ENCODE results near the gene TMEM44.

Gene TMEM44

GRCh38 chr3:194575484-194576210 lies 57.6 kb downstream of the TMEM44 start:
- DNase-seq, result no peak

- DNase-seq, result no peak
Observed at GRCh38 chr3:194574639-194575483, 58.4 kb downstream of the TMEM44 start.

GRCh38 chr3:194573680-194574437 lies 59.4 kb downstream of the TMEM44 start:
- peak; percentile 33 to 42 for DNase-seq

GRCh38 chr3:194572944-194573491 lies 60.2 kb downstream of the TMEM44 start:
- DNase-seq, result no peak

GRCh38 chr3:194572143-194572789 lies 61.0 kb downstream of the TMEM44 start:
- peak in 1 of 2 donors; percentile 61 for DNase-seq

DNA sequence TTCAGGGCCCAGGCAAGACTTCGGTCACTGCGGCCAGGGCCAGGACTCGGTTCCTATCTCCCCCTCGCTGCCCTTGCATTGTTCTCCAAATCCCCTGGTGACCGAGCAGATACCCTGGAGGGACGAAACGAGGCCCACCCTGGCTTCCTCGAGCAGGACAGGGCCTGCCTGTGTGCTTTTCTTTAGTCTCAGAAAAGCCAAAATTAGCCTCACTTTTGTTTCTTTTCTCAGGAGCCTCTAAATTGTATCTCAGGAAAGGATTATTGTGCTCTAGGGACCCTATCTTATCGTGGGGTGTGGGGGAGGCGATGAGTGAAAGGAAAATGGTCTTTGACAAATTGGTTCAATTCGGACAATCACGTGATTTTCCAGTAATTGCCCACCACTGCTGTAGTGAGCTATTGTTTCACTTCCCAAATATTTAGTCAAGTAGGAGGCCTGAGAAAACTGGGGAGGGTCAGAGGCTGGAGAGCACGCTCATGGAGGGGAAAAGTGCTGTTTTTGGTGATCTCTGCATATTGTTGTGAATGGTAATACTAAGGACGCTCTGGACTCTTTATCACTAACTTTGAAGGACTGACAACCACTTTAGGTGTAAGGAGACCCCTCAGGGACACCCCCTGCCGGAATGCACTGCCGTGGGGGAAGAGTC lies 61.6 kb downstream of the TMEM44 start:
- DNase-seq, result no peak

DNA sequence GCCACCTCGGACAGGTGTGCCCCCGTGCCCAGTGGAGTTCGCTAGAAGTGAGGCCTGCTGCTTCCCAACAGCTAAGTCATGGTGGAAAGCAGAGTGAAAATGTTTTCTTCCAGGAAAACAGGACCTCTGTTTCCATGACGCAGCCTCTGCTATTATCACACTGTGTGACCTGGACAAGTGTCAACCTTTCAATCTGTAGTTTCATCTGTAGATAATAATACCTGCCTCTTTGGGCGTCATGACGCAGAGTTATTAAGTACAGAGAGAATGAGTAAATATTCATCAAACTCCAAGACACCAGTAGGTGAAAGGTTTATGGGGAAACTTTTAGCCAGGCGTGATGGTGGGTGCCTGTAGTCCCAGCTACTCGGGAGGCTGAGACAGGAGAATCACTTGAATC lies 62.3 kb downstream of the TMEM44 start:
- DNase-seq, result no peak

GRCh38 chr3:194570235-194570634 lies 63.0 kb downstream of the TMEM44 start:
- DNase-seq, result no peak

- no peak for DNase-seq
Observed at GRCh38 chr3:194569252-194569651, 64.0 kb downstream of the TMEM44 start.

GRCh38 chr3:194565597-194566190 lies 67.5 kb downstream of the TMEM44 start:
- no peak for DNase-seq

DNA sequence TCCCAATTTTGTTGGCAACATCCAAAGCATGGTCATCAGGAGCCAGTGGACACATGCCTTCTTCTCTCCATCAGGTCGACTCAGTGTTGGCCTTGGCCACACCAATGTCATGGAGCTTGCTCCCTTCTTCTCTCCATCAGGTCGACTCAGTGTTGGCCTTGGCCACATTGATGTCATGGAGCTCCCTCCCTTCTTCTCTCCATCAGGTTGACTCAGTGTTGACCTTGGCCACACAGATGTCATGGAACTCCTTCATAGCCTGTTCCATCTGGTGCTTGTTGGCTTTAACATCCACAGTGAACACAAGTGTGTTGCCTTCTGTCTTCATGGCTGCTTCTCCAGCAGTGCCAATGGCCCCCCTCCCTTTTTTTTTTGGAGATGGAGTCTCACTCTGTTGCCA lies 70.2 kb downstream of the TMEM44 start:
- DNase-seq, result no peak

DNA sequence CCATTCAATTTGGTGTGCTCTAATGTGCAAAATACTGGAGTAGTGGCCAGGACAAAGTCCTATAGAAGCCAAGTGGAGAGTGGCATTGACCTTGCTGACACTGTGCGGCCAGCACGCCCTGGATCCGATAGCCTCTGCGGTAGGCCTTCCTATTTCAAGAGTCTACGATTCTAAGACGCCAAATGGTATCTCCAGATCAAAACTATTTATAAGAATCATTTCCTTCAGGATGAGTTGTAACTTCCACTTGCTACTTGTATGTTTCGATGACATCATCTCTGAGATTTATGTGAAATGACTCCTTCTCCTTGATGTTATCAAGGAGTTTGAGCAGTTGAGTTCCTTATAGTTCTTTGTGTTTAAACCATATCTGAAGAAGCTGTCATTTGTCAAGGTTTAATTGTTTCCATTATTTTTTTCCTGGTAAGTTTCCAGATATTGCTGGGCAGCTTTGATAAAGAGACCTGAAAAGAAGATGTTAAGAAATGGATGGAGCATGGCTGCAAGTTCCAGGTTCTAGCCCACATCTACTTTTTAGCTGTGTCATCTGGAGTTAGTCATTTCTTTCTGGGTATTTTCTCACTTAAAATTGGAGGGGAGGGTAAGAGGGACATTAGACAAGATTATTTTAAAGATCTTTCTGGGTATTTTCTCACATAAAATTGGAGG lies 71.8 kb downstream of the TMEM44 start:
- DNase-seq, result no peak

DNA sequence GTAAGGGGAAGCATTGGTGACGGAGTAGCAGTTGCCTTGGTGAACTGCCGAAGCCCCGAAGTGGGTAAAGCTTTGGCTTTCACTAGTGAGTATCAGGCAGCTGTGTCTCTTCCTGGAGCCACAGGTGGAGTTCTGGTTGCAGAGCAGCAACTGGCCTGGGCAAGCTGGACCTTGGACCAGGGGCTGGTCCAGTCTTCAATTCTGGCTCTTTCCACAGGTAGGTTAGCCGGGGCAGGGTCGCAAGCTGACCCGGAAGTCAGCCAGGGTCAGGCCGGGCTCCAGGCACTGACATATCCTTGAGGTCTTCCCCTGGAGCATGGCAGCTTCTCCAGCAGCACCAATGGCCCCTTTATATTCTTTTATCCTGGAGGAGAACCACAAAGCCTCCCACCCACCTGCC lies 73.2 kb downstream of the TMEM44 start:
- no peak for DNase-seq

DNA sequence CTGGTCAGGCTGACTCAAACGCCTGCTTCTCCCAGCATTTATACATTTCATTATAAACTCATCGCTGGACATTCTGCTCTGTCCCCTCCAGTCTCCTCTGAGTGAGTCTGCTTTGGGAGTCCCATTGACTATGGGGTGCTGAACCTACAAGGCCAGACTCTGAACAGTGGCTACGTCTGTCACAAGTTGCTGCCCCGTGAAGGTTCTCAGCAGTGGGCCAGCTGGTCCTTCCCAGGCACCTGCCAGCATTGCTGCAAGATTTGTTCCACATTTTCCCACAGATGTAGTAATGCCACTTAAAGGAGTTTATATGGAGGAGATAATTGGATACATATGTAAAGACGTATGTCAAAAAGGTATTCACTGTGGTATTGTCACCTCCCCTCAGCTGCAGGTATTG lies 73.7 kb downstream of the TMEM44 start:
- DNase-seq, result no peak

DNA sequence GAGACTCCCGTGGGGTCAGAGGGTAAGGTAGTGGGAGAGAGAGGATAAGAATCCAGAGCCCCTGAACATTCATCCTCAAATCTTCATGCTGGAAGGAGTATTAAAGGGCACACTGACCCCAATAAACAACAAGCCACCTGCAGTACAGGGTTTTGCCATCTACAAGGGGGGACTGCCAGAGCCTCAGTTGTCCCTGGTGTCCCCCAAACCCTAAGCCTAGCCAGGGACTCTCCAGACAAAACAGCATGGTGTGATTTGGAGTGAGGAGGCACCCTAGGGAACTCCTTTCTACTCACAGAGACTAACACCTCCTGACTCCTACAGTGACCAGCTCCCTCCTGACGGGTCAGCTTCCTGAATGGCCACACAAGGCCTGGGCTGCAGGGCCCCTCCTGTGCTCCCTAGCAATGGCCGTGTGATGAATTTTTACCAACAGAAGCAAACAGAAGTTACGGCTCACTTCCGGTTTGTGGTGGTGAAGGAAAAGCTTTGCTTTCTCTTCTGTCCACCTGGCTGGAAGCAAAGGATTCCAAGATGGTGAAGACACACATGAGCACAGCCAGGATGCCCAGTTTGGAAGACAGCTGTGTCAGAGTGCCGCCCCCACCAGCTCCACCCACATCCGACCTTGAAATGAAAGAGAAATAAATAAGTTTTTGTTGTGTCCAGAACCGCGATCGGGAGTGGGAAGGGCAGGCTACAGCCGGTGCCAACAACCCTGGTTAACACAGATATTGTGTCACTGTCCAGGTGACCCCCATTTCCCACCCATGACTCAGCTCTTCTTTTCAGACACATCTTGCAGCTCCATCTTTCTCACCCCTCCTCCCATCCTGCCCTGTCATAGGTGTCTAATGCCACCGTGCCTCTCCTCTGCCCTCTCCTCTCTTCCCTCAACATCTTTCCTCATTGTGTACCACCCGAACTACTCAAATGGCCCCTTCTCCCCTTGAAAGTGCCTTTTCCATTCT lies 76.8 kb downstream of the TMEM44 start:
- peak in 1 of 2 donors; percentile 6 for DNase-seq

GRCh38 chr3:194555175-194556062 lies 77.8 kb downstream of the TMEM44 start:
- DNase-seq, result no peak

DNA sequence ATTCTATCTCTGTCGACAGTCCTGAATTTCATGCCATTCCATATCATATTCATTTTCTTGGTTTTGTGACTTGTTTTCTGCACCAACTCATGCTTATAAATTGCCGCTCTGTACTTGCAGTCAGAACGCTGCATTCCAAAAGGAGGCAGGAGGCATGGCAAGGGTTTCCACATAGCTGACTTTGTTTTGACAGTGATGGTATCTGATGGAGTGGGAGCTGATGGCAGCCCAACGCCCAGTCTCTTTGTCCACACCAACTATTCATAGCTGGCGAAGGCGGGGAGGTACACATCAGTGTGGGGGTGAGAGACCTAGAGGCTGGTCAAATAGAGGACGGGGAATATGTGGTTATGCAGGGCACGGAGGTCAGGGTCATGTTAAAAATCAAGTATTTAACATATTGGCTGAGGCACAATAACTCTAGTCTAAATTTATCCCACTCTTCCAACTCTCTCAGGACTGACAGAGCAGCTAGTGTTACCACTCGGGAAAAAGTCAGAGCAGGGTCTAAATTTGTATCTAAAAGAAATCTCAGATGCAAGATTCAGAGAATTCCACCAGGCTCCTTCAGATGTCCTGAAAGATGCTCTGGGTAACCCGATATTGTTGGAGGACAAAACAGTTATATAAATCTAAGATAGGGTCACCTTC lies 78.6 kb downstream of the TMEM44 start:
- DNase-seq, result no peak

GRCh38 chr3:194552327-194552949 lies 80.8 kb downstream of the TMEM44 start:
- DNase-seq, result no peak
